ENCODE results near the gene GALNT9. TPM values are rescaled to one million over a fixed set of nuclear protein-coding genes. Genes with fewer than 3 reads are reported as not detected.
A peak's percentile ranks its signal among the peaks of the same experiment; 100 is the strongest.

The GALNT9 gene
- total RNA-seq, 1 experiment from 2014 or later, result not detected

GRCh38 chr12:132186208-132186856 lies 143.1 kb downstream of the GALNT9 start:
- H3K27ac ChIP-seq (ENCODE audit: low read length), result no peak overlapping the region
- H2AFZ ChIP-seq (ENCODE audit: low read length), result no peak overlapping the region

GRCh38 chr12:132185705-132186104 lies 143.7 kb downstream of the GALNT9 start:
- no peak for DNase-seq
- H3K9me3 ChIP-seq (ENCODE audit: low read length), result no peaks in the 10 kb centered on the region
- no peaks in the 10 kb centered on the region for H4K20me1 ChIP-seq (ENCODE audit: insufficient read depth, low read depth, low read length)
- no peaks in the 10 kb centered on the region for H3K79me2 ChIP-seq (ENCODE audit: low read length)
- H3K4me1 ChIP-seq (ENCODE audit: low read length), result peaks cover 29% of the 10 kb centered on the region
- H3K9me2 ChIP-seq (replicated peaks; ENCODE audit: insufficient read depth, low read length), result no peaks in the 10 kb centered on the region
- no peak overlapping the region for H3K9ac ChIP-seq (ENCODE audit: low read length)
- H3K4me2 ChIP-seq (ENCODE audit: low read depth, low read length, poor library complexity, severe bottlenecking), result no peak overlapping the region
- H2AFZ ChIP-seq (ENCODE audit: low read length), result no peak overlapping the region
- no peaks in the 10 kb centered on the region for H3K27me3 ChIP-seq (ENCODE audit: low read length)
- H3K27ac ChIP-seq (ENCODE audit: low read length), result no peak overlapping the region
- no peaks in the 10 kb centered on the region for H3K36me3 ChIP-seq (ENCODE audit: insufficient read depth, low read length)
- no peak overlapping the region for H3K4me3 ChIP-seq (ENCODE audit: low read length)

More at GRCh38 chr12:132186208-132186856, 143.1 kb downstream of the GALNT9 start:
- H3K27me3 ChIP-seq (ENCODE audit: low read length), result no peaks in the 10 kb centered on the region
- H4K20me1 ChIP-seq (ENCODE audit: insufficient read depth, low read depth, low read length), result no peaks in the 10 kb centered on the region
- H3K4me1 ChIP-seq (ENCODE audit: low read length), result peaks cover 22% of the 10 kb centered on the region
- H3K36me3 ChIP-seq (ENCODE audit: insufficient read depth, low read length), result no peaks in the 10 kb centered on the region
- H3K79me2 ChIP-seq (ENCODE audit: low read length), result no peaks in the 10 kb centered on the region
- DNase-seq, result no peak
- no peak overlapping the region for H3K9ac ChIP-seq (ENCODE audit: low read length)
- H3K9me3 ChIP-seq (ENCODE audit: low read length), result no peaks in the 10 kb centered on the region
- H3K4me3 ChIP-seq (ENCODE audit: low read length), result no peak overlapping the region
- H3K9me2 ChIP-seq (replicated peaks; ENCODE audit: insufficient read depth, low read length), result no peaks in the 10 kb centered on the region
- no peak overlapping the region for H3K4me2 ChIP-seq (ENCODE audit: low read depth, low read length, poor library complexity, severe bottlenecking)

- H3K9ac ChIP-seq (ENCODE audit: low read length), result no peak overlapping the region
- H4K20me1 ChIP-seq (ENCODE audit: insufficient read depth, low read depth, low read length), result no peaks in the 10 kb centered on the region
- DNase-seq, result no peak
- H3K27ac ChIP-seq (ENCODE audit: low read length), result no peak overlapping the region
- no peak overlapping the region for H3K4me2 ChIP-seq (ENCODE audit: low read depth, low read length, poor library complexity, severe bottlenecking)
- H3K9me2 ChIP-seq (replicated peaks; ENCODE audit: insufficient read depth, low read length), result no peaks in the 10 kb centered on the region
- H3K36me3 ChIP-seq (ENCODE audit: insufficient read depth, low read length), result no peaks in the 10 kb centered on the region
- no peaks in the 10 kb centered on the region for H3K79me2 ChIP-seq (ENCODE audit: low read length)
- H3K9me3 ChIP-seq (ENCODE audit: low read length), result no peaks in the 10 kb centered on the region
- no peak overlapping the region for H3K4me3 ChIP-seq (ENCODE audit: low read length)
- H3K27me3 ChIP-seq (ENCODE audit: low read length), result no peaks in the 10 kb centered on the region
- peaks cover 39% of the 10 kb centered on the region for H3K4me1 ChIP-seq (ENCODE audit: low read length)
- no peak overlapping the region for H2AFZ ChIP-seq (ENCODE audit: low read length)
Observed at GRCh38 chr12:132182711-132183365, 146.6 kb downstream of the GALNT9 start.

GRCh38 chr12:132182206-132182710 lies 147.1 kb downstream of the GALNT9 start:
- no peak overlapping the region for H2AFZ ChIP-seq (ENCODE audit: low read length)
- no peak overlapping the region for H3K4me2 ChIP-seq (ENCODE audit: low read depth, low read length, poor library complexity, severe bottlenecking)
- no peak overlapping the region for H3K4me3 ChIP-seq (ENCODE audit: low read length)
- H3K4me1 ChIP-seq (ENCODE audit: low read length), result peaks cover 40% of the 10 kb centered on the region
- H3K9me3 ChIP-seq (ENCODE audit: low read length), result no peaks in the 10 kb centered on the region
- H3K9me2 ChIP-seq (replicated peaks; ENCODE audit: insufficient read depth, low read length), result no peaks in the 10 kb centered on the region
- no peaks in the 10 kb centered on the region for H3K79me2 ChIP-seq (ENCODE audit: low read length)
- no peaks in the 10 kb centered on the region for H3K36me3 ChIP-seq (ENCODE audit: insufficient read depth, low read length)
- H3K9ac ChIP-seq (ENCODE audit: low read length), result no peak overlapping the region
- no peak overlapping the region for H3K27ac ChIP-seq (ENCODE audit: low read length)
- DNase-seq, result no peak
- H4K20me1 ChIP-seq (ENCODE audit: insufficient read depth, low read depth, low read length), result no peaks in the 10 kb centered on the region
- no peaks in the 10 kb centered on the region for H3K27me3 ChIP-seq (ENCODE audit: low read length)

- Histone ChIP-seq H3K27ac (ENCODE audit: low read length) (no peak overlapping the region), H3K9me2 (replicated peaks; ENCODE audit: insufficient read depth, low read length) (no peaks in the 10 kb centered on the region), H3K9ac (ENCODE audit: low read length) (no peak overlapping the region), H3K4me1 (ENCODE audit: low read length) (peaks cover 40% of the 10 kb centered on the region), H3K4me2 (ENCODE audit: low read depth, low read length, poor library complexity, severe bottlenecking) (no peak overlapping the region), H3K4me3 (ENCODE audit: low read length) (no peak overlapping the region), H4K20me1 (ENCODE audit: insufficient read depth, low read depth, low read length) (no peaks in the 10 kb centered on the region), H3K9me3 (ENCODE audit: low read length) (no peaks in the 10 kb centered on the region), H3K27me3 (ENCODE audit: low read length) (no peaks in the 10 kb centered on the region), H2AFZ (ENCODE audit: low read length) (no peak overlapping the region), H3K36me3 (ENCODE audit: insufficient read depth, low read length) (no peaks in the 10 kb centered on the region), H3K79me2 (ENCODE audit: low read length) (no peaks in the 10 kb centered on the region)
- no peak for DNase-seq
Observed at GRCh38 chr12:132181570-132182200, 147.7 kb downstream of the GALNT9 start.

GRCh38 chr12:132180648-132181546 lies 148.5 kb downstream of the GALNT9 start:
- H3K9ac ChIP-seq (ENCODE audit: low read length), result peak overlapping the region; percentile 44
- H2AFZ ChIP-seq (ENCODE audit: low read length), result no peak overlapping the region
- no peak for DNase-seq
- H3K9me2 ChIP-seq (replicated peaks; ENCODE audit: insufficient read depth, low read length), result no peaks in the 10 kb centered on the region
- peaks cover 40% of the 10 kb centered on the region for H3K4me1 ChIP-seq (ENCODE audit: low read length)
- no peaks in the 10 kb centered on the region for H3K9me3 ChIP-seq (ENCODE audit: low read length)
- no peak overlapping the region for H3K4me3 ChIP-seq (ENCODE audit: low read length)
- no peaks in the 10 kb centered on the region for H4K20me1 ChIP-seq (ENCODE audit: insufficient read depth, low read depth, low read length)
- no peaks in the 10 kb centered on the region for H3K79me2 ChIP-seq (ENCODE audit: low read length)
- H3K27me3 ChIP-seq (ENCODE audit: low read length), result no peaks in the 10 kb centered on the region
- peak overlapping the region; percentile 57 for H3K4me2 ChIP-seq (ENCODE audit: low read depth, low read length, poor library complexity, severe bottlenecking)
- peak overlapping the region; percentile 77 for H3K27ac ChIP-seq (ENCODE audit: low read length)
- H3K36me3 ChIP-seq (ENCODE audit: insufficient read depth, low read length), result no peaks in the 10 kb centered on the region

GRCh38 chr12:132179431-132180362 lies 149.7 kb downstream of the GALNT9 start:
- H3K4me1 ChIP-seq (ENCODE audit: low read length), result peaks cover 40% of the 10 kb centered on the region
- H2AFZ ChIP-seq (ENCODE audit: low read length), result no peak overlapping the region
- H3K4me3 ChIP-seq (ENCODE audit: low read length), result peak overlapping the region; percentile 10; the same call in 1 of the 2 replicates
- no peaks in the 10 kb centered on the region for H3K27me3 ChIP-seq (ENCODE audit: low read length)
- no peaks in the 10 kb centered on the region for H3K36me3 ChIP-seq (ENCODE audit: insufficient read depth, low read length)
- H3K27ac ChIP-seq (ENCODE audit: low read length), result peak overlapping the region; percentile 72
- H3K9ac ChIP-seq (ENCODE audit: low read length), result peak overlapping the region; percentile 43; the same call in 1 of the 2 replicates
- peak overlapping the region; percentile 57 for H3K4me2 ChIP-seq (ENCODE audit: low read depth, low read length, poor library complexity, severe bottlenecking)
- H3K9me2 ChIP-seq (replicated peaks; ENCODE audit: insufficient read depth, low read length), result no peaks in the 10 kb centered on the region
- peak; percentile 81 for DNase-seq
- H3K79me2 ChIP-seq (ENCODE audit: low read length), result no peaks in the 10 kb centered on the region
- no peaks in the 10 kb centered on the region for H4K20me1 ChIP-seq (ENCODE audit: insufficient read depth, low read depth, low read length)
- no peaks in the 10 kb centered on the region for H3K9me3 ChIP-seq (ENCODE audit: low read length)
